K562 (cell line): ENCODE data around the gene RETSAT. TPM values are rescaled to one million over a fixed set of nuclear protein-coding genes. Genes with fewer than 3 reads are reported as not detected.

Experiments
- ARID2 ChIP-seq: fragments of 450-650 bp; IDR thresholded peaks from 2 replicates; pipeline ENCODE4 v1.6.1; 2017; ENCODE audit warnings: antibody characterized with exemption, mild to moderate bottlenecking
- ATF7 ChIP-seq: fragments of 450-650 bp; IDR thresholded peaks from 2 replicates; pipeline ENCODE4 v1.7.1; 2014; ENCODE audit warnings: mild to moderate bottlenecking, moderate library complexity
- CC2D1A ChIP-seq: fragments of 450-650 bp; IDR thresholded peaks from 2 replicates; pipeline ENCODE4 v1.6.1; 2017; ENCODE audit warnings: mild to moderate bottlenecking
- CHD2 ChIP-seq: IDR thresholded peaks from 2 replicates; pipeline ENCODE4 v1.6.1; 2011; ENCODE audit warnings: low read depth, low read length
- CREM ChIP-seq: IDR thresholded peaks from 2 replicates; pipeline ENCODE4 v1.6.1; 2014; ENCODE audit warnings: antibody characterized with exemption, low read depth
- CTCFL ChIP-seq: IDR thresholded peaks from 2 replicates; pipeline ENCODE4 v1.6.1; 2011; ENCODE audit warnings: borderline replicate concordance, low read depth, mild to moderate bottlenecking, moderate library complexity, low read length; ENCODE audit not compliant: insufficient read depth, poor library complexity, severe bottlenecking
- DEAF1 ChIP-seq: fragments of 450-650 bp; formaldehyde crosslinking; IDR thresholded peaks from 2 replicates; pipeline ENCODE4 v1.4.0; 2020; ENCODE audit warnings: mild to moderate bottlenecking, moderate library complexity
- ETV5 ChIP-seq: sonication (generic); formaldehyde crosslinking; IDR thresholded peaks from 2 replicates; pipeline ENCODE4 v1.4.0; 2020; ENCODE audit warnings: low read depth, mild to moderate bottlenecking, missing genetic modification reagents
- ILK ChIP-seq: fragments of 450-650 bp; IDR thresholded peaks from 2 replicates; pipeline ENCODE4 v1.6.1; 2016; ENCODE audit warnings: missing genetic modification characterization, low read depth, mild to moderate bottlenecking, missing compliant biosample characterization, moderate library complexity, borderline replicate concordance
- KDM5B ChIP-seq: fragments of 200-600 bp; sonication (generic); IDR thresholded peaks from 2 replicates; pipeline ENCODE4 v1.6.1; 2012; ENCODE audit warnings: low read depth, mild to moderate bottlenecking, moderate library complexity, low read length, control low read depth, inconsistent platforms; ENCODE audit not compliant: insufficient replicate concordance
- KLF13 ChIP-seq: fragments of 450-650 bp; IDR thresholded peaks from 2 replicates; pipeline ENCODE4 v1.6.1; 2016; ENCODE audit warnings: missing genetic modification characterization, low read depth, mild to moderate bottlenecking, missing compliant biosample characterization, moderate library complexity, borderline replicate concordance
- KLF16 ChIP-seq: IDR thresholded peaks from 2 replicates; pipeline ENCODE4 v1.6.1; 2016; ENCODE audit warnings: antibody characterized with exemption
- MAZ ChIP-seq, 2 experiments: fragments of 450-650 bp in 1 of 2; sonication (generic) in 1 of 2; formaldehyde crosslinking; IDR thresholded peaks in 1 of 2; conservative IDR thresholded peaks in 1 of 2; 2 replicates each; pipeline versions ENCODE4 v1.4.0 to v1.5.0; 2020; ENCODE audit warnings: mild to moderate bottlenecking in 1 of 2, missing genetic modification reagents in 1 of 2
- NELFE ChIP-seq: IDR thresholded peaks from 2 replicates; pipeline ENCODE4 v1.6.1; 2011; ENCODE audit warnings: mild to moderate bottlenecking; ENCODE audit not compliant: insufficient read depth, insufficient read length
- PHF8 ChIP-seq: fragments of 200-600 bp; sonication (generic); IDR thresholded peaks from 2 replicates; pipeline ENCODE4 v1.6.1; 2012; ENCODE audit warnings: mixed run types, mild to moderate bottlenecking, inconsistent platforms, low read length, moderate library complexity, borderline replicate concordance
- RAD21 ChIP-seq, 2 experiments: fragments of 250-450 bp in 1 of 2; fragments of 450-650 bp in 1 of 2; sonication (Bioruptor Pico) in 1 of 2; formaldehyde crosslinking in 1 of 2; IDR thresholded peaks in 1 of 2; conservative IDR thresholded peaks in 1 of 2; 2 replicates each; pipeline versions ENCODE4 v1.4.0 to v1.8.0; 2020 to 2022; ENCODE audit warnings: mild to moderate bottlenecking in 2 of 2, moderate library complexity in 1 of 2
- RB1 ChIP-seq: fragments of 450-650 bp; IDR thresholded peaks from 2 replicates; pipeline ENCODE4 v1.6.1; 2017; ENCODE audit warnings: low read depth, mild to moderate bottlenecking
- RUNX1 ChIP-seq: sonication (generic); IDR thresholded peaks from 2 replicates; pipeline ENCODE4 v1.6.1; 2016; ENCODE audit warnings: antibody characterized with exemption, low read depth
- SMC3 ChIP-seq: conservative IDR thresholded peaks from 2 replicates; pipeline ENCODE4 v1.6.1; 2011; ENCODE audit warnings: low read depth, low read length, improper control_type of control experiment; ENCODE audit not compliant: insufficient read depth
- TBL1XR1 ChIP-seq, 2 experiments: IDR thresholded peaks; 2 replicates each; pipeline ENCODE4 v1.6.1; 2012; ENCODE audit warnings: improper control_type of control experiment in 2 of 2, low read length in 2 of 2, mild to moderate bottlenecking in 1 of 2
- TSC22D4 ChIP-seq: fragments of 450-650 bp; IDR thresholded peaks from 2 replicates; pipeline ENCODE4 v1.6.1; 2016; ENCODE audit warnings: missing genetic modification characterization, missing biosample characterization, control low read depth
- XRCC5 ChIP-seq: fragments of 200-400 bp; formaldehyde crosslinking; IDR thresholded peaks from 2 replicates; pipeline ENCODE4 v1.6.1; 2017; ENCODE audit warnings: low read depth, mild to moderate bottlenecking, low read length
- YY1 ChIP-seq, 3 experiments: IDR thresholded peaks; 2 replicates each; pipeline ENCODE4 v1.6.1; 2011; ENCODE audit warnings: low read length in 2 of 3, mild to moderate bottlenecking in 2 of 3, moderate library complexity in 2 of 3, borderline replicate concordance in 1 of 3, control low read depth in 1 of 3, low read depth in 1 of 3; ENCODE audit not compliant: insufficient read depth in 3 of 3, insufficient replicate concordance in 2 of 3, control insufficient read depth in 1 of 3, insufficient read length in 1 of 3; ENCODE audit errors: extremely low read depth in 1 of 3
- polyA plus RNA-seq, 8 experiments: library from polyadenylated mRNA; depleted of rRNA in 4 of 8; stranded (reverse) in 5 of 8; unstranded in 3 of 8; fragments of >200 nt; fragmentation: Nextera tagmentation in 2 of 8; fragmentation: Illumina TruSeq in 1 of 8; extraction: Ambion mirVana in 2 of 8; extraction: Trizol in 1 of 8; gene quantifications; 2 replicates each; pipeline versions ENCODE4 v1.2.1 to v1.2.3, GENCODE V29; 2011 to 2014; ENCODE audit warnings: inconsistent platforms in 1 of 8, missing spikeins in 1 of 8
- total RNA-seq, 7 experiments: library from RNA; depleted of rRNA in 6 of 7; stranded (reverse); fragments of >200 nt in 6 of 7; fragmentation: Illumina TruSeq in 2 of 7; extraction: Trizol in 2 of 7; gene quantifications; 2 replicates each; pipeline versions ENCODE4 v1.2.1 to v1.2.3, GENCODE V29; 2011 to 2021; ENCODE audit warnings: low replicate concordance in 1 of 7

The RETSAT gene
- total and polyA plus RNA-seq, 9 of the 15 experiments (the other 6 are each of a cell fraction or from before 2014, with no cell fraction given), result 1.9 to 21.6 (median 16.5) TPM

- TF ChIP-seq DEAF1 (peak; percentile 97), RB1 (peak; percentile 47), KLF16 (0 out of 2 replicates have a peak, but pooled peaks have one; percentile 38), CREM (peak; percentile 25; the same call in 1 of the 2 replicates), ATF7 (peak; percentile 24; the same call in 1 of the 2 replicates), ILK (tag) (no peak), SMC3 (peak; percentile 93), XRCC5 (0 out of 2 replicates have a peak, but pooled peaks have one; percentile 47), KDM5B (no peak), ETV5 (CRISPR knock-in tag) (0 out of 2 replicates have a peak, but pooled peaks have one; percentile 27), CC2D1A (peak; percentile 86), CHD2 (peak; percentile 27; the same call in 1 of the 2 replicates), CTCFL (peak; percentile 73), ARID2 (peak; percentile 84; the same call in 1 of the 2 replicates), RUNX1 (no peak), YY1 (IDR thresholded peaks at IDR 0.05; ENCODE audit: borderline replicate concordance in 1 of 3, control insufficient read depth in 1 of 3, extremely low read depth in 1 of 3, insufficient read depth in 3 of 3, insufficient read length in 1 of 3, insufficient replicate concordance in 2 of 3, low read depth in 1 of 3, low read length in 2 of 3) (peak in 1 of 3 experiments; percentile 40), TBL1XR1 (IDR thresholded peaks at IDR 0.05; ENCODE audit: low read length in 2 of 2) (0 out of 4 replicates have a peak, but pooled peaks of 1 of the 2 experiments have one; percentile 35), MAZ (CRISPR knock-in tag; conservative IDR thresholded peaks at IDR 0.05 in 1 of 2, IDR thresholded peaks at IDR 0.05 in 1 of 2) (peak; percentile 51 to 53; a peak in 2 of 4 replicates), RAD21 (CRISPR knock-in tag; conservative IDR thresholded peaks at IDR 0.05 in 1 of 2, IDR thresholded peaks at IDR 0.05 in 1 of 2) (peak; percentile 96 to 97), KLF13 (tag) (0 out of 2 replicates have a peak, but pooled peaks have one; percentile 26), PHF8 (no peak), TSC22D4 (tag) (no peak), NELFE (no peak)
Measured at GRCh38 chr2:85390941-85391669, 36.8 kb upstream of the RETSAT start (continued).
